GM12878 (cell line): Measurements from ENCODE around the gene SMU1. TPM values are rescaled to one million over a fixed set of nuclear protein-coding genes. Genes with fewer than 3 reads are reported as not detected.

Source experiments
- ATAC-seq: fragments of 200-7000 bp; cut with Tn5 transposase; 3 replicates; pipeline ENCODE4 v1.9.1; 2020; ENCODE audit warnings: mild to moderate bottlenecking, moderate library complexity
- BruUV-seq: library from RNA; stranded (reverse); fragments of 400-500 nt; replicated peaks from 2 replicates; lab custom pipeline; 2021; lab: Mats Ljungman, UMichigan
- CTCF ChIA-PET: fragments of 300-600 bp; sonication (Branson Sonifier 250); formaldehyde crosslinking; extraction: SDS; loops from one replicate; lab custom pipeline; 2021; ENCODE audit warnings: inconsistent platforms; lab: Yijun Ruan, JAX
- POLR2A ChIA-PET: fragments of 350-600 bp; formaldehyde crosslinking; extraction: SDS; loops from one replicate; lab custom pipeline; 2021; ENCODE audit warnings: inconsistent platforms; lab: Charles Lee
- RAD21 ChIA-PET: fragments of 300-600 bp; sonication (Branson Sonifier 250); formaldehyde crosslinking; loops from one replicate; lab custom pipeline; 2023; ENCODE audit warnings: antibody characterized with exemption; ENCODE audit not compliant: unreplicated experiment; lab: Charles Lee
- SMC1A ChIA-PET: fragments of 300-600 bp; sonication (Branson Sonifier 250); formaldehyde crosslinking; loops from one replicate; lab custom pipeline; 2023; ENCODE audit not compliant: unreplicated experiment, uncharacterized antibody; lab: Charles Lee
- DNase-seq: peaks from one replicate; pipeline ENCODE4 v3.0.0-alpha.2; 2011; ENCODE audit warnings: low read depth, low spot score
- FAIRE-seq: peaks from 3 replicates; lab custom pipeline; 2011; peaks lifted over from hg19 to GRCh38; lab: Jason Lieb, UNC
- H2AFZ ChIP-seq: 2 replicates; pipeline ENCODE4 v1.6.0; 2011; ENCODE audit warnings: low read depth, low read length, control low read depth; ENCODE audit not compliant: control insufficient read depth
- H3K27ac ChIP-seq: 2 replicates; pipeline ENCODE4 v1.5.1; 2011; ENCODE audit warnings: control low read depth; ENCODE audit not compliant: control insufficient read depth, insufficient read depth
- H3K27me3 ChIP-seq, 2 experiments: replicated peaks in 1 of 2; 2 replicates each; pipeline versions ENCODE4 v1.6.0 to v1.6.1; 2011; ENCODE audit warnings: low read length in 1 of 2; ENCODE audit not compliant: control insufficient read depth in 2 of 2, insufficient read depth in 2 of 2
- H3K36me3 ChIP-seq, 2 experiments: 2 replicates each; pipeline ENCODE4 v1.5.1; 2011; ENCODE audit warnings: low read length in 1 of 2; ENCODE audit not compliant: control insufficient read depth in 2 of 2, insufficient read depth in 2 of 2
- H3K4me1 ChIP-seq: 2 replicates; pipeline ENCODE4 v1.6.1; 2011; ENCODE audit warnings: mild to moderate bottlenecking, low read length, moderate library complexity, mixed read lengths; ENCODE audit not compliant: control insufficient read depth, insufficient read depth
- H3K4me2 ChIP-seq: 2 replicates; pipeline ENCODE4 v1.6.0; 2011; ENCODE audit warnings: control low read depth; ENCODE audit not compliant: control insufficient read depth, insufficient read depth
- H3K4me3 ChIP-seq: fragments of 200-600 bp; sonication (generic); 2 replicates; pipeline ENCODE4 v1.5.1; 2016
- H3K79me2 ChIP-seq: 2 replicates; pipeline ENCODE4 v1.6.0; 2011; ENCODE audit warnings: low read length; ENCODE audit not compliant: control insufficient read depth, insufficient read depth
- H3K9ac ChIP-seq: 2 replicates; pipeline ENCODE4 v1.8.0; 2011; ENCODE audit warnings: low read length, control low read depth, mixed read lengths; ENCODE audit not compliant: control insufficient read depth, insufficient read depth
- H3K9me3 ChIP-seq: replicated peaks from 3 replicates; pipeline ENCODE4 v1.5.1; 2011; ENCODE audit warnings: mild to moderate bottlenecking, low read length; ENCODE audit not compliant: control insufficient read depth, insufficient read depth
- H4K20me1 ChIP-seq: 2 replicates; pipeline ENCODE4 v1.6.0; 2011; ENCODE audit not compliant: control insufficient read depth, insufficient read depth
- GABPA ChIP-seq: IDR thresholded peaks from 2 replicates; pipeline ENCODE4 v1.6.1; 2014; ENCODE audit warnings: antibody characterized with exemption, low read depth, mild to moderate bottlenecking, inconsistent platforms
- IRF4 ChIP-seq: IDR thresholded peaks from 2 replicates; pipeline ENCODE4 v1.6.1; 2011; ENCODE audit warnings: low read depth, low read length
- WGBS: methylation state at CpG from one replicate; pipeline ENCODE4 v1.1.6; 2016; ENCODE audit warnings: low lambda C conversion rate; ENCODE audit not compliant: insufficient replicate concordance, insufficient coverage; ENCODE audit errors: missing lambda C conversion rate; 5-methylcytosine and 5-hydroxymethylcytosine counted together
- in situ Hi-C: fragments of 300-500 bp; cut with MboI; formaldehyde crosslinking; loops from 9 replicates; pipeline ENCODE4 v1.14.3; 2018; ENCODE audit warnings: mixed read lengths
- intact Hi-C: fragments of 100-400 bp; cut with micrococcal nuclease; formaldehyde crosslinking; loops from one replicate; pipeline ENCODE4 v1.14.2; 2022; ENCODE audit not compliant: unreplicated experiment
- polyA plus RNA-seq, 11 experiments: library from polyadenylated mRNA; depleted of rRNA in 4 of 11; unstranded in 6 of 11; stranded (reverse) in 5 of 11; fragments of >200 nt; fragmentation: Nextera tagmentation in 4 of 11; fragmentation: Illumina TruSeq in 1 of 11; extraction: Ambion mirVana in 4 of 11; extraction: Trizol in 1 of 11; gene quantifications; 1 replicate in 1 of 11; 2 replicates in 10 of 11; pipeline versions ENCODE4 v1.2.1 to v1.2.3, GENCODE V29; 2011 to 2016; ENCODE audit warnings: inconsistent platforms in 2 of 11, missing spikeins in 2 of 11, low read depth in 1 of 11
- total RNA-seq, 4 experiments: library from RNA; depleted of rRNA in 3 of 4; stranded (reverse); fragments of >200 nt in 3 of 4; fragmentation: Illumina TruSeq in 1 of 4; extraction: Trizol in 1 of 4; gene quantifications; 2 replicates each; pipeline versions ENCODE4 v1.2.1 to v1.2.3, GENCODE V29; 2013 to 2021
- TF ChIP-seq, protein P1 (sequence below): fragments of 450-650 bp; IDR thresholded peaks from 2 replicates; pipeline ENCODE4 v1.6.1; 2017; ENCODE audit warnings: mild to moderate bottlenecking, moderate library complexity

The SMU1 gene
- total and polyA plus RNA-seq, 10 of the 15 experiments (the other 5 are each of a cell fraction or from before 2014, with no cell fraction given): 18.5 to 34.6 (median 20.9) TPM

DNA sequence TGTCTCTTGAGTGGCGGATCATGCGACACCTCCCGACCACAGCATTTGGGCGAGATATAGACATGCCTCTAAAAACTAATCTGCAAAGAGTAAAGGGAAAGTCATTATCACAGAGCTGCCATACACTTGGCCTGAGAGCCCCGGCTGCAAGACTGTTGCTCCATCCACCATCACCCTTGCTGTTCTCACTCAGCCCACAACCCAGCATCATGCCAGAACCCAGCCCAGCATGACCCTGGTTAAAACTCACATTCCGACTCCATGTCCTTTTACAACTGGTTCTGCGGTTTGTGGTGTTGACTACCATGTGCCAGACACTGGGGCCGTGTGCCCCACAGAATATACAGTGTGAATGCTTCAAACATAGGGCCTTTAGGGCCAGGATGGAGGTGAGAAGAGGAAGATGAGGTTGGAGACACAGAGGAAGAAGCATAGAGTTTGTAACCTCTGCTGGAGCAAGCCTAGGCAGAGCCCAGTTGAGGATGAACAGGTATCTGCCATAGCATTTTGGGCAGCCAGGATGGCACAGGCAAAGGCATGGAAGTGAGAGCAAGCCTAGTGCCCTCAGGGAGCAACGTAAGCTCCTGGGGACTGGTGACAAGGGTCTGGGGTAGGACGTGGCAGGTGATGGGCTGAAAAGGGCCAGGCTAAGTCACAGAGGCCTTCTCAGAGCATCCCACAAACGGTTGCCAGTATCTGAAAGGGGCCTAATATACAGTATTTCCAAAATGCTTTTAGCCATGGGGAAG lies 37.5 kb upstream of the SMU1 start:
- ChIA-PET RAD21 (no interaction called here), POLR2A (no interaction called here), SMC1A (no interaction called here), CTCF (interaction anchor here (1.1 kb wide), 1 partner anchor 112 kb away, joined by 3 read pairs; no protein-coding TSS in a partner anchor)
- Histone ChIP-seq H3K4me1 (peaks cover 13% of the 10 kb centered on the region), H4K20me1 (0 out of 2 replicates have a peak, but pooled peaks cover 4% of the 10 kb centered on the region), H3K4me3 (no peak overlapping the region), H3K9ac (no peak overlapping the region), H2AFZ (no peak overlapping the region), H3K4me2 (no peak overlapping the region), H3K36me3 (peaks cover 15 to 32% of the 10 kb centered on the region in 2 experiments), H3K27me3 (no peaks in the 10 kb centered on the region), H3K27ac (no peak overlapping the region), H3K79me2 (no peaks in the 10 kb centered on the region; the same call in 1 of the 2 replicates), H3K9me3 (no peaks in the 10 kb centered on the region)
- intact Hi-C loops (no loop called here), in situ Hi-C loops (no loop called here)
- no TSS peak for BruUV-seq
- TF ChIP-seq, protein P1, sequence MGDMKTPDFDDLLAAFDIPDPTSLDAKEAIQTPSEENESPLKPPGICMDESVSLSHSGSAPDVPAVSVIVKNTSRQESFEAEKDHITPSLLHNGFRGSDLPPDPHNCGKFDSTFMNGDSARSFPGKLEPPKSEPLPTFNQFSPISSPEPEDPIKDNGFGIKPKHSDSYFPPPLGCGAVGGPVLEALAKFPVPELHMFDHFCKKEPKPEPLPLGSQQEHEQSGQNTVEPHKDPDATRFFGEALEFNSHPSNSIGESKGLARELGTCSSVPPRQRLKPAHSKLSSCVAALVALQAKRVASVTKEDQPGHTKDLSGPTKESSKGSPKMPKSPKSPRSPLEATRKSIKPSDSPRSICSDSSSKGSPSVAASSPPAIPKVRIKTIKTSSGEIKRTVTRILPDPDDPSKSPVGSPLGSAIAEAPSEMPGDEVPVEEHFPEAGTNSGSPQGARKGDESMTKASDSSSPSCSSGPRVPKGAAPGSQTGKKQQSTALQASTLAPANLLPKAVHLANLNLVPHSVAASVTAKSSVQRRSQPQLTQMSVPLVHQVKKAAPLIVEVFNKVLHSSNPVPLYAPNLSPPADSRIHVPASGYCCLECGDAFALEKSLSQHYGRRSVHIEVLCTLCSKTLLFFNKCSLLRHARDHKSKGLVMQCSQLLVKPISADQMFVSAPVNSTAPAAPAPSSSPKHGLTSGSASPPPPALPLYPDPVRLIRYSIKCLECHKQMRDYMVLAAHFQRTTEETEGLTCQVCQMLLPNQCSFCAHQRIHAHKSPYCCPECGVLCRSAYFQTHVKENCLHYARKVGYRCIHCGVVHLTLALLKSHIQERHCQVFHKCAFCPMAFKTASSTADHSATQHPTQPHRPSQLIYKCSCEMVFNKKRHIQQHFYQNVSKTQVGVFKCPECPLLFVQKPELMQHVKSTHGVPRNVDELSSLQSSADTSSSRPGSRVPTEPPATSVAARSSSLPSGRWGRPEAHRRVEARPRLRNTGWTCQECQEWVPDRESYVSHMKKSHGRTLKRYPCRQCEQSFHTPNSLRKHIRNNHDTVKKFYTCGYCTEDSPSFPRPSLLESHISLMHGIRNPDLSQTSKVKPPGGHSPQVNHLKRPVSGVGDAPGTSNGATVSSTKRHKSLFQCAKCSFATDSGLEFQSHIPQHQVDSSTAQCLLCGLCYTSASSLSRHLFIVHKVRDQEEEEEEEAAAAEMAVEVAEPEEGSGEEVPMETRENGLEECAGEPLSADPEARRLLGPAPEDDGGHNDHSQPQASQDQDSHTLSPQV: no peak
- TF ChIP-seq GABPA (no peak), IRF4 (no peak)
- ATAC-seq (no peak), FAIRE-seq (no peak), DNase-seq (no peak)
- 92% methylated on average over 11 of the region's 11 CpGs for WGBS
